Stimulated activated effector memory CD8-positive, alpha-beta T cell treated with anti-CD3 and anti-CD28 coated beads, Interleukin-12 subunit alpha, Interleukin-12 subunit beta, amount 100 ng/mL, for 72 hours (primary cell): ENCODE measurements around the gene SOX8.
"Not testable (repeated sequence)": the region's sequence is repeated elsewhere in the genome, so short reads cannot be mapped to it uniquely, and the experiment has no call there.

ENCODE experiments used
- ATAC-seq: fragments of 150-1000 bp; cut with Tn5 transposase; 2 replicates; pipeline ENCODE4 v1.10.0; 2021
- DNase-seq, 2 donors: peaks; one replicate each; pipeline ENCODE4 v3.0.0; 2021 to 2022; ENCODE audit warnings: low spot score in 2 of 2
- H3K27ac Mint-ChIP-seq: one replicate; pipeline ENCODE4 v1.8.0; 2022; ENCODE audit warnings: mild to moderate bottlenecking, mixed read lengths
- H3K36me3 Mint-ChIP-seq: one replicate; pipeline ENCODE4 v1.8.0; 2022; ENCODE audit warnings: mild to moderate bottlenecking, mixed read lengths
- H3K4me1 Mint-ChIP-seq: one replicate; pipeline ENCODE4 v1.8.0; 2022; ENCODE audit warnings: mixed read lengths
- H3K4me3 Mint-ChIP-seq: one replicate; pipeline ENCODE4 v1.8.0; 2022; ENCODE audit warnings: mild to moderate bottlenecking, mixed read lengths
- H3K9me3 Mint-ChIP-seq: one replicate; pipeline ENCODE4 v1.8.0; 2022; ENCODE audit warnings: mixed read lengths

The SOX8 gene

DNA sequence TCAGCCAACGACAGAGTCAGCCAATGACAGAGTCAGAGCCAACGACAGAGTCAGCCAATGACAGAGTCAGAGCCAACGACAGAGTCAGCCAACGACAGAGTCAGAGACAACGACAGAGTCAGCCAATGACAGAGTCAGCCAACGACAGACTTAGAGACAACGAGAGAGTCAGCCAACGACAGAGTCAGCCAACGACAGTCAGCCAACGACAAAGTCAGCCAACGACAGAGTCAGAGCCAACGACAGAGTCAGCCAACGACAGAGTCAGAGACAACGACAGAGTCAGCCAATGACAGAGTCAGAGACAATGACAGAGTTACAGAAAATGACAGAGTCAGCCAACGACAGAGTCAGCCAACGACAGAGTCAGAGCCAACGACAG is 33.7 kb upstream of the SOX8 start:
- not testable (repeated sequence) for H3K27ac Mint-ChIP-seq, H3K4me3 Mint-ChIP-seq, DNase-seq, H3K4me1 Mint-ChIP-seq, H3K9me3 Mint-ChIP-seq, ATAC-seq
- peaks cover 19% of the 10 kb centered on the region for H3K36me3 Mint-ChIP-seq

DNA sequence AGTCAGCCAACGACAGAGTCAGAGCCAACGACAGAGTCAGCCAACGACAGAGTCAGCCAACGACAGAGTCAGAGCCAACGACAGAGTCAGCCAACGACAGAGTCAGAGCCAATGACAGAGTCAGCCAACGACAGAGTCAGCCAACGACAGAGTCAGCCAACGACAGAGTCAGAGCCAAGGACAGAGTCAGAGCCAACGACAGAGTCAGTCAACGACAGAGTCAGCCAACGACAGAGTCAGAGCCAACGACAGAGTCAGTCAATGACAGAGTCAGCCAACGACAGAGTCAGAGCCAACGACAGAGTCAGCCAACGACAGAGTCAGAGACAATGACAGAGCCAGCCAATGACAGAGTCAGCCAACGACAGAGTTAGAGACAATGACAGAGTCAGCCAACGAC is 32.8 kb upstream of the SOX8 start:
- not testable (repeated sequence) for ATAC-seq, H3K27ac Mint-ChIP-seq, DNase-seq, H3K9me3 Mint-ChIP-seq, H3K4me3 Mint-ChIP-seq, H3K4me1 Mint-ChIP-seq
- peaks cover 19% of the 10 kb centered on the region for H3K36me3 Mint-ChIP-seq

DNA sequence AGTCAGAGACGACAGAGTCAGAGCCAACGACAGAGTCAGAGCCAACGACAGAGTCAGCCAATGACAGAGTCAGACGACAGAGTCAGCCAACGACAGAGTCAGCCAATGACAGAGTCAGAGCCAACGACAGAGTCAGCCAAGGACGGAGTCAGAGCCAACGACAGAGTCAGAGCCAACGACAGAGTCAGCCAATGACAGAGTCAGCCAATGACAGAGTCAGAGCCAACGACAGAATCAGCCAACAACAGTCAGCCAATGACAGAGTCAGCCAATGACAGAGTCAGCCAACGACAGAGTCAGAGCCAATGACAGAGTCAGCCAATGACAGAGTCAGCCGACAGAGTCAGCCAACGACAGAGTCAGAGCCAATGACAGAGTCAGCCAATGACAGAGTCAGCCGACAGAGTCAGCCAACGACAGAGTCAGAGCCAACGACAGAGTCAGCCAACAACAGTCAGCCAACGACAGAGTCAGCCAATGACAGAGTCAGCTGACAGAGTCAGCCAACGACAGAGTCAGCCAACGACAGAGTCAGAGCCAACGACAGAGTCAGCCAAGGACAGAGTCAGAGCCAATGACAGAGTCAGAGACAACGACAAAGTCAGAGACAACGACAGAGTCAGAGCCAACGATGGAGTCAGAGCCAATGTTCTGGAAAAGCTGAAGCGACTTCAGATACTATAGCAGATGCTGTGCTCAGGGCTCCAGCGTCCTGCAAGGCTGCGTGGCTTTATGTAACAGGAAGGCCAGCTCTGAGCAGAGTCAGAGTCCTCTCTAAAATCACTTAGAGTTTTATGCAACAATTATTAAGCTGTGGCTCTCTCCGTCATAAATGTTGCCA is 30.6 kb upstream of the SOX8 start:
- not testable (repeated sequence) for H3K27ac Mint-ChIP-seq, H3K4me1 Mint-ChIP-seq, H3K9me3 Mint-ChIP-seq, H3K4me3 Mint-ChIP-seq, DNase-seq, ATAC-seq
- peaks cover 13% of the 10 kb centered on the region for H3K36me3 Mint-ChIP-seq

DNA sequence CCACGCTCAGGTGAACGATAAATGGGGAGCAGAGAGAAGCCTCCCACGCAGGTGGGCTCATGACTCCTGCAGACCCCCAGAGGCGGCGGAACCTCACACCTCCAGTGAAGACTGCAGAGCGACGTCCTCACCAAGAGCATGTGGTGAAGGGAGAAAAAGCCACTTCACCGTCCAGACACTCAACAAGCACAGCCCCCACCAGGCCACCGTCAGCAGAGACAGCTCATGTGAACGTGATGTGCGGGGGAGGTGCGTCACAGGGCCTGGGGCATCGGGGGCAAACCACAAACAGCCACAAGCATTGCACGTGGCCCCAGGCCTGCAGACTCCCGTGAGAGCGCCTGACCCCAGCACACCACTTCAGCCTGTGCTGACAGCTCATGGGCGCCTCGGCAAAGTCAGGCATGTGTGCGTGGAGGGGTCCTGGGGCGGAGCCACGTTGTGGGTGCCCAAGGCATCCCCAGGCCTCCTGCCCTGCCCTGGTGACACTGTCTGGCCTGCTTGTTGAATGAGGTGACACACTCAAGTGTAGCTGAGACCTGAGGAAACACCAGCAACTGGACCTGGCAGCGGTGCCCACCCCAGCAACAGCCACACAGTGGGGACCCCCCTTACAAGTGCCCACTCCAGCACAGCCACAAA is 29.8 kb upstream of the SOX8 start:
- no peak for DNase-seq
- H3K27ac Mint-ChIP-seq = no peak overlapping the region
- no peaks in the 10 kb centered on the region for H3K9me3 Mint-ChIP-seq
- H3K36me3 Mint-ChIP-seq = peaks cover 17% of the 10 kb centered on the region
- peaks cover 13% of the 10 kb centered on the region for H3K4me1 Mint-ChIP-seq
- H3K4me3 Mint-ChIP-seq = no peak overlapping the region
- ATAC-seq = no peak

DNA sequence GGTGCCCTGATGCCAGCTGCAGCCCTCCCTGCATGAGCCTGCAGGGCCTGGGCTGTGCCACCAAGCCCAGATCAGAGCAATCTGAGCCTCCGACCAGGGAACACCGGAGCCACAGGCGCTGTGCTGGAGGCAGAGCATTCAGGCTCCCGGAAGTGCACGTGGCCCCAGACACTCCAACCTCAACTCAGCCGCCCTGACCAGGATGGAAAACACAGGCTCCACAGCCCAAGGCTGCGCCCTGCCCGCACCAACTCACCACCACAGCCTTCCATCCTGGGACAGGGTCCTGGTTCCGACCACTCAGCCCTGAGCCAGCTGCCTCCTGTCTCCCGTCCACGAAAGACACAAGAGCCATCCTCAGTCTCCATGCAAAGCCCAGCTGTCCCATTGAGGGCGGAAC is 29.2 kb upstream of the SOX8 start:
- H3K36me3 Mint-ChIP-seq = peaks cover 17% of the 10 kb centered on the region
- H3K4me3 Mint-ChIP-seq = no peak overlapping the region
- H3K27ac Mint-ChIP-seq = peak overlapping the region; percentile 45
- DNase-seq (no peak), ATAC-seq (no peak)
- H3K4me1 Mint-ChIP-seq = peaks cover 13% of the 10 kb centered on the region
- no peaks in the 10 kb centered on the region for H3K9me3 Mint-ChIP-seq

DNA sequence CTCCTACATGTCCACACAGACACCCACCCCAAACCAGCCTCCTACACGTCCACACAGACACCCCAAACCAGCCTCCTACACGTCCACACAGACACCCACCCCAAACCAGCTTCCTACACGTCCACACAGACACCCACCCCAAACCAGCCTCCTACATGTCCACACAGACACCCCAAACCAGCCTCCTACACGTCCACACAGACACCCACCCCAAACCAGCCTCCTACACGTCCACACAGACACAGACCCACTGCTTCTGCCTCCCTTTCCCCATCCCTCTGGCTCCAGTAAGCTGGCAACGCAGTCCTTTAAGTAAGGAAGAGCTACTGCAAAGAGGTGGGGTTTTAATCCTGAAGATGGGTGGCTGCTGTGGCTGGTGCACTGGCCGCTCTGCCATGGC is 27.8 kb upstream of the SOX8 start:
- DNase-seq, ATAC-seq, H3K4me3 Mint-ChIP-seq, H3K27ac Mint-ChIP-seq, H3K9me3 Mint-ChIP-seq: not testable (repeated sequence)
- peaks cover 17% of the 10 kb centered on the region for H3K36me3 Mint-ChIP-seq
- H3K4me1 Mint-ChIP-seq = peaks cover 13% of the 10 kb centered on the region

DNA sequence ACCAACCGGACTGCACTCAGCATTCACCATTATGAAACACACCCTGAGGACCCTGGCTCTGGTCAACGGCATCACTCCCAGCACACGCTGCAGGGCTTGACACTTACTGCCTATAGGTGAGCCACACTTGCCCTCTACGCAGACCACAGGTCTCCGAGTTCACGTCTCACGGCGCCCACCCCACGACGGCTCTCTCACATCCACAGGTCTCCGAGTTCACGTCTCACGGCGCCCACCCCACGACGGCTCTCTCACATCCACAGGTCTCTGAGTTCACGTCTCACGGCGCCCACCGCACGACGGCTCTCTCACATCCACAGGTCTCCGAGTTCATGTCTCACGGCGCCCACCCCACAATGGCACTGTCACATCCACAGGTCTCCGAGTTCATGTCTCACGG is 25.8 kb upstream of the SOX8 start:
- Mint-ChIP-seq H3K36me3 (peaks cover 17% of the 10 kb centered on the region), H3K4me1 (peaks cover 13% of the 10 kb centered on the region)
- not testable (repeated sequence) for H3K27ac Mint-ChIP-seq, DNase-seq, H3K4me3 Mint-ChIP-seq, H3K9me3 Mint-ChIP-seq, ATAC-seq

DNA sequence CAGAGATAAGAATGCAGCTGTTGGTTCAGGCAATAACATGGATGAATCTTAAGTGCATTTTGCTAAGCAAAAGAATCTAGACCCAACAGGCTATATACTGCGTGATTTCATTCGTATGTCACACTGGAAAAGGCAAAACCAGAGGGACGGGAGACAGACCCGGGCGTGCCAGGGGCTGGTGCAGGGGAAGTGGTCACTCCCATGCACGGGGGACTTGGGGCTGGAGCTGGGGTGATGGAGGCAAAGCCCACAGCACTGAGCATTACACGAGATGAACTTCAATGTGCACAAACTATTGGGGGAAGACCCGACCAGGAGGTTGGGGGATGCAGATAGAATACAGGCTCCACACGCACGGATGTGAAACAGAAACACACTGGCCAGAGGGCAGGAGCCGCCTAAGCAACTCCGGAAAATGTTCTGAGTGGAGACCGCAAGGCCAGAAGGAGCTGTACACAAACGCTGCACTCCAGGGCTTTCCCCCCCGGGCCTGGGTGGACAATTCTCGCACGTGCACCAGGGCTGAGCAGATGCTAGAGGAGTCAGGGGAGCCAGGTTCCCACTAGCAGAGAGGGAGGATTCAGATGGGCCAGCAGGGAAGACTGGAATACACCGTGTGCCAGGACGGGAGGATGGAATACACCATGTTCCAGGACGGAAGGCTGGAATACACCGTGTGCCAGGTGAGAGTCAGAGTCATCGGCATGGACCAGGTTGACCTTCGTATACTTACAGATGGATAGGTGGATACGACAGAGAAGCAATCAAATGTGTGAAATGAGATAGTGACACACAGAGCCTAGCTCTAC is 22.1 kb upstream of the SOX8 start:
- Mint-ChIP-seq H3K4me3 (no peak overlapping the region), H3K36me3 (peaks cover 10% of the 10 kb centered on the region), H3K27ac (no peak overlapping the region), H3K4me1 (peaks cover 16% of the 10 kb centered on the region), H3K9me3 (no peaks in the 10 kb centered on the region)
- DNase-seq (no peak), ATAC-seq (no peak)

DNA sequence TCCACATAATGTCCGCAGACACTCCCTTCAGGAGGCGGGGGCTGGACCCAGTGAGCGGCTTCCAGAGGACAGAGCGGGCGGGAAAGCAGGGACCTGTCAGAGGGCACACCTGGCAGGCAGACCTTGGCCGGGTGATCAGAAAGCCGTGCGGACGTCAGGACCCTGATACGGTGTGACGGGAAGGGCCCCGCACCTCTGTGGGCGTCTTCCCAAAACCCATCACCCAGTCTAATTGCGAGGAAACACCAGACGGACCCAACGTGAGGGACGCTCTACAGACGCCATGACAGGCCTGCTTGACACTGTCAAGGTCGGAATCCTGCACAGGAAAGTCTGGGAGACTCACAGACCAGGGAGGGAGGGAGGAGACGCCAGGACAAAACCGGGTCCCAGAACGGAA is 19.2 kb upstream of the SOX8 start:
- Mint-ChIP-seq H3K36me3 (peaks cover 13% of the 10 kb centered on the region), H3K4me1 (peaks cover 31% of the 10 kb centered on the region), H3K9me3 (no peaks in the 10 kb centered on the region), H3K27ac (no peak overlapping the region), H3K4me3 (no peak overlapping the region)
- DNase-seq = no peak
- ATAC-seq = no peak

DNA sequence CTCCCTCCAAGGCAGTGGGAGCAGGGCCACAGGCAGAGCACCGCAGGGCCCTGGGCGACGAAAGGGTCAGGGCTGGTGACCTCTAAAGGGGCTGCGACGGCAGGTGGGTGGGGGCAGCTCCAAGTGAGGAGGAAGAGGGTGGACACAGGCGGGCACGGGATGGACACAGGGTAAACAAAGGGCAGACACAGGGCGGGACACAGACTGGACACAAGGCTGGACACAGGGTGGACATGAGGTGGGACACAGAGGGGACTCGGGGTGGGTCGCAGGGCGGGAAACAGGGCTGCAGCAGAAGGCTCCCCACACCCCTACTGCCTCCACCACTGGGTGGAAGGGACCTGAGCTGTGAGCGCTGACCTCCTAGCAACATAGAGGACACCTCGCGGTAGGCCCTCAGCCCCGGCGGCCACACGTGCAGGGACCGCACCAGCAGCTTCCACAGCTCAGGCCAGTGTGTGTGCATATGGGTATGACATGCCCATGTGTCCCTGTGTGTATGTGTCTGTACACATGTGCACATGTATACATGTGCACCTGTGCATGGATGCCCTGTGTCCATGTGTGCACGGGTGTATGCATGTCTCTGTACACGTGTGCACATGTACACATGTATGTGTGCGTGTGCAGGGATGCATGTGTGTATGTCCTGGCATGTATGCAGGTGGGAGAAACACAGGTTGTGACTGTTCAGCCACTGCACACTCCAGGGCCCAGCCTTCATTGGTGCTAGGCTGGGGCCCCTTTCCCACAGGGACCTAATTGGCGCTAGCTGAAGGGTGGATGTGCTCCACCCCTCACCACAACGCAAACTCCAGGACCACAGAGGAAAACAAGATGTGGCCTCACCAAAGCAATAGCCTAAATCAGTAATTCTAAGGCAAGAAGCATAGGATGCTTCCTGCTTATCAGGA is 18.4 kb upstream of the SOX8 start:
- Mint-ChIP-seq H3K9me3 (no peaks in the 10 kb centered on the region), H3K27ac (peak overlapping the region; percentile 92), H3K4me1 (peaks cover 31% of the 10 kb centered on the region), H3K4me3 (peak overlapping the region; percentile 67), H3K36me3 (peaks cover 13% of the 10 kb centered on the region)
- ATAC-seq (no peak), DNase-seq (no peak)

DNA sequence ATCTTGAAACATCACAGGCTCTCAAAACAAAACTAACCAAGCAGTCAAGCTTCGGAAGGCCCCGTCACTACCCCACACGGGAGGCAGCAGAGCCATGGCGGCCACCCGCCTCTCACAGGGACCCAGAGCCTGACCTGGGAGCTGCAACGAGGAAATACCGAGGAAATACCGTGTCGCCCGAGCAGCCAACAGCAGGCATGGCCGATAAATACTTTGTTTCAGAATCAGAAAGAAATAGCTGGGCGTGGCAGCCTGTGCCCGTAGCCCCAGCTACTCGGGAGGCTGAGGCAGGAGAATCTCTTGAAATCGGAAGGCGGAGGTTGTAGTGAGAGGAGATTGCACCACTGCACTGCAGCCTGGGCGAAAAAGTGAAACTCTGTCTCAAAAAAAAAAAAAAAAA is 17.7 kb upstream of the SOX8 start:
- H3K4me1 Mint-ChIP-seq = peaks cover 31% of the 10 kb centered on the region
- ATAC-seq (peak; percentile 38), DNase-seq (no peak)
- H3K9me3 Mint-ChIP-seq = no peaks in the 10 kb centered on the region
- H3K4me3 Mint-ChIP-seq = peak overlapping the region; percentile 67
- H3K36me3 Mint-ChIP-seq = peaks cover 18% of the 10 kb centered on the region
- peak overlapping the region; percentile 92 for H3K27ac Mint-ChIP-seq

DNA sequence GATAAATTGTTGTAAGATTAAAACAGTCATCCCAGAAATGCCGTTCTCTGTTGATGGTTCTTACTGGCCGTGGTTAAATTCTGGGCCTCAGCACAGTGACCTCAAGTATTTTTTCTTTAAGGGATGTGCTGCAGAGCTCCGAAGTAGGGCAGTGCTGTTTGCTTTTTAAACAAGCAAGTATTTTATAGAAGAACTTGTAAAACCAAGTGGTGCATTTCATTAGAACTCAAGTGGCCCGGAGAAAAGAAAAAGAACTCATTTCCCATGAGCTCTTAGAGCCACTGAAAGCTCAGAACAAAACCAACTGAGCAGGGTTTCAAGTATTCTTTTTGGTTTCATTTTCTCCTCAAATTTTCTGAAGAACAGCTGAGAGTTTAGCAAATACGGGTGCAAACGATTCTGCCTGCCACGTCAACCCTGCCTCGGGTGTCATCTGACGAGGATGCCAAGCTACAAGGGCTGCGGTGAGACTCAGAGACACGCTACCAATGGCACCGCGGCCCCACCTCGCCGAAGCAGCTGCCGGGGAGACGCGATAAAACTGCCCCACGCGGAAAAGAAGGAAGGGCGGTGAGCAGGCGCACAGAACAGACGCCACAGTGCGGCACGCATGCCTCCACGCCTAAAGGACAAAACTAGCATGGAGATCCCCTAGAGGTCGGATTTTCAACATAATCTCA is 17.1 kb upstream of the SOX8 start:
- peak in 1 of 2 donors; percentile 72 for DNase-seq
- Mint-ChIP-seq H3K36me3 (peaks cover 24% of the 10 kb centered on the region), H3K4me1 (peaks cover 31% of the 10 kb centered on the region), H3K4me3 (peak overlapping the region; percentile 67), H3K27ac (peak overlapping the region; percentile 92), H3K9me3 (no peaks in the 10 kb centered on the region)
- ATAC-seq = peak; percentile 88

DNA sequence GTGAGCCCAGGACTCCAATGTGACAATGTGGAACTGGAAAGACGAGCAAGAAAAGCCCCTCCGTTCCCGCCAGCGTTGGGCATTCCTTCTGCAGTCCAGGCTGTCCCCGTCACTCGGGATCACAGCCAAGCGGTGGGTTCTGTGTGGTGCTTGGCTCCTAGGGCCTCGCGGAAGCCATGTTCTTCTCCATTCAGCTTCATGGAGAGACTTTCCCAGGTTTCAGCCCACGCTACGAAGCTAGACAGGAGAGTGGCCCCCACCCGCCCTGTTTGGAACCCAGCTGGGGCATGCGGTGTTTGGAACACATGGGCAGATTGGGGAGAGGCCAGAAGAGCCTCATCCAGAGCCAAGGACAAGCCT is 16.6 kb upstream of the SOX8 start:
- Mint-ChIP-seq H3K36me3 (peaks cover 26% of the 10 kb centered on the region), H3K9me3 (no peaks in the 10 kb centered on the region), H3K4me3 (peak overlapping the region; percentile 67), H3K27ac (peak overlapping the region; percentile 92), H3K4me1 (peaks cover 31% of the 10 kb centered on the region)
- DNase-seq (no peak), ATAC-seq (no peak)

DNA sequence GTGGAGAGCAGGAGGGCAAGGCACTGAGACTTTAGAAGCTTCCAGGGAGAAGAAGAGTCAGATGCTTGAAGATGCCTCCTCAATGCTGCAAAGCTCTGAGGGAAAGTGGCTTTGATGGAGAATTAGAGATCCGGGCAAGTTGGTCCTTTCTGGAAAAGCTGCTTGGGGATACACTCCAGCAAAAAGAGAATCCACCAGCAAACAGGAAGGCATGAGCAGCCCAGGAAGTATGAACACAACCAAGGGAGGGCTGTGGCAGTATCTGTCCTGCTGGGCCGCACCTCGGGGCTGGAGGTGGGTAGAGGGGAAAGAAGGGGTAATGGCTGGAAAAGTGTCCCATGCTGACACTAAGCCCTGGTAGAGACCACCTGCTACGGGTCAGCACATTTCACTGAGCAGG is 16.1 kb upstream of the SOX8 start:
- Mint-ChIP-seq H3K9me3 (no peaks in the 10 kb centered on the region), H3K4me3 (peak overlapping the region; percentile 67), H3K4me1 (peaks cover 31% of the 10 kb centered on the region), H3K36me3 (peaks cover 26% of the 10 kb centered on the region), H3K27ac (peak overlapping the region; percentile 92)
- DNase-seq (no peak), ATAC-seq (no peak)
